Measurements from ENCODE around the gene PCBP3.

The PCBP3 gene

DNA sequence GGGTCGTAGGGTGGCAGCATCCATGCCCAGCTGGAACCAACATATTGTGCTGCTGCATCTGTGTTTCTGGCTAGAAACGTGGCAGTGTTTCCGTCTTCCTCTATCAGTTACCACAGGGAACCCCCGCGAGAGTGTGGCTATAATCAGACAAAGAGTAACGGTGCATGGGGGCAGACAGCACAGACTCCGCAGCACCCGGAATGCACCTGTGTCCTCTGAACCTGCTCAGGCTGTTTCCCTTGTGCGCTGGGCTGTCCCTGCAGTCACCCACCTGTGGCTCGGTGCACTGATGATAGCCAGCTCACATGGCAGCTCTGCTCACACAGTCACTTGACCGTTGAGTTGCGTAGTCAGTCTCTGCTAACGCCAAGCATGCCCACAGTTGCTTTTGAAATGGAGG, 11.4 kb upstream of the PCBP3 start:
- no peak overlapping the region for H3K4me3 ChIP-seq (ENCODE audit: control insufficient read depth, low read depth, low read length)
- TF ChIP-seq, protein P1, sequence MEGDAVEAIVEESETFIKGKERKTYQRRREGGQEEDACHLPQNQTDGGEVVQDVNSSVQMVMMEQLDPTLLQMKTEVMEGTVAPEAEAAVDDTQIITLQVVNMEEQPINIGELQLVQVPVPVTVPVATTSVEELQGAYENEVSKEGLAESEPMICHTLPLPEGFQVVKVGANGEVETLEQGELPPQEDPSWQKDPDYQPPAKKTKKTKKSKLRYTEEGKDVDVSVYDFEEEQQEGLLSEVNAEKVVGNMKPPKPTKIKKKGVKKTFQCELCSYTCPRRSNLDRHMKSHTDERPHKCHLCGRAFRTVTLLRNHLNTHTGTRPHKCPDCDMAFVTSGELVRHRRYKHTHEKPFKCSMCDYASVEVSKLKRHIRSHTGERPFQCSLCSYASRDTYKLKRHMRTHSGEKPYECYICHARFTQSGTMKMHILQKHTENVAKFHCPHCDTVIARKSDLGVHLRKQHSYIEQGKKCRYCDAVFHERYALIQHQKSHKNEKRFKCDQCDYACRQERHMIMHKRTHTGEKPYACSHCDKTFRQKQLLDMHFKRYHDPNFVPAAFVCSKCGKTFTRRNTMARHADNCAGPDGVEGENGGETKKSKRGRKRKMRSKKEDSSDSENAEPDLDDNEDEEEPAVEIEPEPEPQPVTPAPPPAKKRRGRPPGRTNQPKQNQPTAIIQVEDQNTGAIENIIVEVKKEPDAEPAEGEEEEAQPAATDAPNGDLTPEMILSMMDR (conservative IDR thresholded peaks at IDR 0.05; ENCODE audit: control insufficient read depth, insufficient read depth, low read depth, low read length): no peak
- no peak for DNase-seq (ENCODE audit: low read depth)

- no peak overlapping the region for H3K4me3 ChIP-seq (ENCODE audit: control insufficient read depth, low read depth, low read length)
- TF ChIP-seq, protein P1 (conservative IDR thresholded peaks at IDR 0.05; ENCODE audit: control insufficient read depth, insufficient read depth, low read depth, low read length): no peak
- DNase-seq (ENCODE audit: low read depth): no peak
Measured at GRCh38 chr21:45632637-45633251, 10.8 kb upstream of the PCBP3 start.

- H3K4me3 ChIP-seq (ENCODE audit: control insufficient read depth, low read depth, low read length): peak overlapping the region; percentile 15
- peak; percentile 59 for DNase-seq (ENCODE audit: low read depth)
- TF ChIP-seq, protein P1 (conservative IDR thresholded peaks at IDR 0.05; ENCODE audit: control insufficient read depth, insufficient read depth, low read depth, low read length): no peak
Measured at GRCh38 chr21:45634511-45635183, 8.9 kb upstream of the PCBP3 start.

DNA sequence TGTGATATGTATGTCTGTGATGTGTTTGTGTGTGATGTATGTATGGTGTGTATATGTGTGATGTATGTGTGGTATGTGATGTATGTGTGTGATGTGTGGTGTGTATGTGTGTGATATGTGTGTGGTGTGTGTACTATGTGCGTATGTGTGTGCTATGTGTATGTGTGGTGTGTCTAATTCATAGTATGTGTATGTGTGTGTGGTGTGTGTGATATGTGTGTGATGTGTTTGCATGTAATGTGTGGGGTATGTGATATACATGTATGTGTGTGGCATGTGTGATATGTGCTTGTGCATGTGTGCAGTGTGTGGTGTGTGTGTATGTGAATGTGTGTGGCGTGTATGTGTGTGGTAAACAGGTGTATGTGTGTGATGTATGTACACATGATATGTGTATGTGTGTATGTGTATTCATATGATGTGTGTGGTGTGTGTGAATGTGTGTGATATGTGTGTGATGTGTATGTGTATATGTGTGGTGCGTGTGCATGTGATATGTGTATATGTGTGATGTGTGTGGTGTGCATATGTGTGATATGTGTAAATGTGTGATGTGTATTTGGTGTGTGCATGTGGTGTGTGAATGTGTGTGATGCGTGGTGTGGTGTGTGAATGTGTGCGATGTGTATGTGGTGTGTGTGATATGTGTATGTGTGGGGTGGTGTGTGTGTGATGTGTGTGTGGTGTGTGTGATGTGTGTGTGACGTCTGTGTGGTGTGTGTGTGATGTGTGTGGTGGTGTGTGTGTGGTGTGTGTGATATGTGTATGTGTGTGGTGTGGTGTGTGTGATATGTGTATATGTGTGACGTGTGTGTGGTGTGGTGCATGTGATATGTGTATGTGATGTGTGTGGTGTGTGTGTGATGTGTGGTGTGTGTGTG, 8.0 kb upstream of the PCBP3 start:
- DNase-seq (ENCODE audit: low read depth): no peak
- no peak overlapping the region for H3K4me3 ChIP-seq (ENCODE audit: control insufficient read depth, low read depth, low read length)
- TF ChIP-seq, protein P1 (conservative IDR thresholded peaks at IDR 0.05; ENCODE audit: control insufficient read depth, insufficient read depth, low read depth, low read length): no peak

GRCh38 chr21:45636459-45636858, 7.1 kb upstream of the PCBP3 start:
- no peak for DNase-seq (ENCODE audit: low read depth)
- TF ChIP-seq, protein P1 (conservative IDR thresholded peaks at IDR 0.05; ENCODE audit: control insufficient read depth, insufficient read depth, low read depth, low read length): no peak
- no peak overlapping the region for H3K4me3 ChIP-seq (ENCODE audit: control insufficient read depth, low read depth, low read length)

DNA sequence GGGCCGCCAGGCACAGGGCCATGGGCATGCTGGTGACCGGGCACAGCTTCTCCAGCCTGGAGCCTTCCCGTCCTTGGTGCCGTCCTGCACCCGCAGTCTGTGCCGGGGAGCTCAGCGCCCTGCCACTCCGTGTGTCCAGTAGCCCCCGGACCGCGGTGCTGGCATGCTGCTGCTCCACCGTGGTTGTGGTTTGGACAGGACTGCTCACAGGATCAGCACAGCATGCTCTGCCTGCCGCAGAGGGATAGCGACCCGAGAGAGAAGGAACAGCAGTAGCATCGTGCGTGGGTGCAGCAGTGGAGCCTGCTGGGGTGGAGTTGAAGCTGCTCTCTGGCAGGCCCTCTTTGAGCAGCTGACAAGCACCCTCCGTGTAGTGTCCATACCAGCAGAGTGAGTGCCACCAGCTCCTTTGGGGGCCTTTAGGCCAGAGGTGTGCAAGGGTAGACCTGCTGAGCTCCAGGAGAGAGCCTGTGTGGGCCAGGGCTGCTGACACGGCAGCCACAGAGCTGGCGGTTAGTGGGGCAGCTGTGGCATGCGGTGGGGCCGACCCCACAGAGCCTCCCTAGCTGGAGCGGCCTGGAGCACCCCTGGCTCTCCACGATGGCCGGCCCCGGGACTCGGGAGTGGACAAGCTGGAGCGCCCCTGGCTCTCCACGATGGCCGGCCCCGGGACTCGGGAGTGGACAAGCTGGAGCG, 6.4 kb upstream of the PCBP3 start:
- DNase-seq (ENCODE audit: low read depth): no peak

More for the DNA sequence above, 6.4 kb upstream of the PCBP3 start:
- H3K4me3 ChIP-seq (ENCODE audit: control insufficient read depth, low read depth, low read length): no peak overlapping the region
- TF ChIP-seq, protein P1 (conservative IDR thresholded peaks at IDR 0.05; ENCODE audit: control insufficient read depth, insufficient read depth, low read depth, low read length): no peak
